HCT116 (cell line): ENCODE data around the gene FAM229A. TPM values are rescaled to one million over a fixed set of nuclear protein-coding genes. Genes with fewer than 3 reads are reported as not detected.

Experiments used
- ATAC-seq: fragments of 200-7000 bp; cut with Tn5 transposase; 2 replicates; pipeline ENCODE4 v1.9.1; 2020; ENCODE audit warnings: mild to moderate bottlenecking, moderate library complexity
- BruUV-seq: library from RNA; stranded (reverse); fragments of 400-500 nt; replicated peaks from 2 replicates; lab custom pipeline; 2021; lab: Mats Ljungman, UMichigan
- CTCF ChIA-PET: fragments of 300-600 bp; sonication (Branson Sonifier 250); formaldehyde crosslinking; loops from one replicate; lab custom pipeline; 2021; ENCODE audit warnings: antibody characterized with exemption; lab: Charles Lee
- POLR2A ChIA-PET: fragments of 300-600, 350-600 bp; sonication (Branson Sonifier 250); formaldehyde crosslinking; loops from one replicate; lab custom pipeline; 2021; ENCODE audit warnings: antibody characterized with exemption; lab: Charles Lee
- RAD21 ChIA-PET, 2 experiments: fragments of 300-600 bp; sonication (Branson Sonifier 250); formaldehyde crosslinking; loops; one replicate each; lab custom pipeline; 2023; ENCODE audit warnings: low total read pairs in 2 of 2; ENCODE audit not compliant: uncharacterized antibody in 2 of 2, unreplicated experiment in 2 of 2, low non-redundant PET in 1 of 2; lab: Charles Lee
- DNase-seq: peaks from one replicate; pipeline ENCODE4 v3.0.0-alpha.2; 2010; ENCODE audit warnings: low read depth, low spot score
- H2AFZ ChIP-seq: fragments of 200-600 bp; shearing (Covaris generic), sonication (generic); 2 replicates; pipeline ENCODE4 v1.6.1; 2017; ENCODE audit warnings: low read depth, mixed run types, mixed read lengths, antibody characterized with exemption, low read length; ENCODE audit not compliant: poor library complexity, severe bottlenecking
- H3K27ac ChIP-seq: 2 replicates; pipeline ENCODE4 v1.5.1; 2012; ENCODE audit warnings: low read depth, low read length
- H3K27me3 ChIP-seq: fragments of 200-600 bp; sonication (generic); 2 replicates; pipeline ENCODE4 v1.6.1; 2016; ENCODE audit warnings: mixed run types, low read length, mixed read lengths; ENCODE audit not compliant: insufficient read depth
- H3K36me3 ChIP-seq, 2 experiments: fragments of 200-500 bp in 1 of 2; fragments of 200-600 bp in 1 of 2; sonication (Bioruptor generic) in 1 of 2; sonication (generic) in 1 of 2; 2 replicates each; pipeline versions ENCODE4 v1.5.1 to v1.6.1; 2014 to 2016; ENCODE audit warnings: low read length in 2 of 2, inconsistent platforms in 1 of 2, mixed read lengths in 1 of 2, mixed run types in 1 of 2; ENCODE audit not compliant: insufficient read depth in 2 of 2, control insufficient read depth in 1 of 2
- H3K4me1 ChIP-seq, 2 experiments: fragments of 200-600 bp in 1 of 2; sonication (generic) in 1 of 2; 2 replicates each; pipeline versions ENCODE4 v1.5.1 to v1.6.1; 2012 to 2017; ENCODE audit warnings: low read length in 2 of 2, inconsistent platforms in 1 of 2, mild to moderate bottlenecking in 1 of 2, mixed read lengths in 1 of 2, mixed run types in 1 of 2, moderate library complexity in 1 of 2; ENCODE audit not compliant: insufficient read depth in 2 of 2, control insufficient read depth in 1 of 2
- H3K4me2 ChIP-seq: fragments of 200-600 bp; sonication (generic); 2 replicates; pipeline ENCODE4 v1.6.1; 2017; ENCODE audit warnings: mixed run types, low read length, mixed read lengths
- H3K4me3 ChIP-seq, 2 experiments: fragments of 200-600 bp in 1 of 2; sonication (generic) in 1 of 2; replicated peaks in 1 of 2; 2 replicates each; pipeline ENCODE4 v1.5.1; 2011 to 2016; ENCODE audit warnings: low read length in 2 of 2, control low read depth in 1 of 2, low read depth in 1 of 2, mild to moderate bottlenecking in 1 of 2, mixed read lengths in 1 of 2, mixed run types in 1 of 2
- H3K79me2 ChIP-seq: fragments of 200-600 bp; sonication (generic); 2 replicates; pipeline ENCODE4 v1.6.1; 2017; ENCODE audit warnings: mild to moderate bottlenecking, mixed run types, low read length, moderate library complexity, mixed read lengths; ENCODE audit not compliant: insufficient read depth
- H3K9ac ChIP-seq: fragments of 200-600 bp; sonication (generic); 2 replicates; pipeline ENCODE4 v1.6.1; 2016; ENCODE audit warnings: low read length, mixed read lengths
- H3K9me2 ChIP-seq: fragments of 200-600 bp; sonication (generic), shearing (Covaris generic); 2 replicates; pipeline ENCODE4 v1.6.1; 2017; ENCODE audit warnings: mixed run types, mild to moderate bottlenecking, moderate library complexity; ENCODE audit not compliant: insufficient read depth
- H3K9me3 ChIP-seq, 2 experiments: fragments of 200-500 bp in 1 of 2; fragments of 200-600 bp in 1 of 2; sonication (Bioruptor generic) in 1 of 2; sonication (generic) in 1 of 2; 2 replicates each; pipeline ENCODE4 v1.6.1; 2014 to 2017; ENCODE audit warnings: low read length in 2 of 2, mixed read lengths in 2 of 2, inconsistent platforms in 1 of 2, low read depth in 1 of 2, mild to moderate bottlenecking in 1 of 2, mixed run types in 1 of 2, moderate library complexity in 1 of 2; ENCODE audit not compliant: control insufficient read depth in 1 of 2, insufficient read depth in 1 of 2
- H4K20me1 ChIP-seq: fragments of 200-600 bp; sonication (generic), shearing (Covaris generic); 2 replicates; pipeline ENCODE4 v1.6.1; 2017; ENCODE audit warnings: mixed run types, mild to moderate bottlenecking, moderate library complexity; ENCODE audit not compliant: insufficient read depth
- CBX3 ChIP-seq: IDR thresholded peaks from 2 replicates; pipeline ENCODE4 v1.6.1; 2012; ENCODE audit warnings: low read depth
- CEBPB ChIP-seq: IDR thresholded peaks from 2 replicates; pipeline ENCODE4 v1.6.1; 2012; ENCODE audit warnings: low read depth
- CTCF ChIP-seq, 3 experiments: fragments of 200-600 bp in 1 of 3; sonication (generic) in 1 of 3; IDR thresholded peaks in 2 of 3; conservative IDR thresholded peaks in 1 of 3; 2 replicates each; pipeline ENCODE4 v1.5.1; 2012 to 2017; ENCODE audit warnings: low read depth in 2 of 3, low read length in 2 of 3, antibody characterized with exemption in 1 of 3, borderline replicate concordance in 1 of 3, control low read depth in 1 of 3, mild to moderate bottlenecking in 1 of 3, mixed read lengths in 1 of 3, mixed run types in 1 of 3, moderate library complexity in 1 of 3; ENCODE audit not compliant: insufficient read depth in 1 of 3
- EGR1 ChIP-seq: IDR thresholded peaks from 2 replicates; pipeline ENCODE4 v1.6.1; 2012; ENCODE audit warnings: low read depth
- ELF1 ChIP-seq: IDR thresholded peaks from 2 replicates; pipeline ENCODE4 v1.6.1; 2012; ENCODE audit warnings: low read depth, borderline replicate concordance
- JUND ChIP-seq: IDR thresholded peaks from 2 replicates; pipeline ENCODE4 v1.6.1; 2012
- POLR2AphosphoS5 ChIP-seq: IDR thresholded peaks from 2 replicates; pipeline ENCODE4 v1.6.1; 2011; ENCODE audit warnings: mild to moderate bottlenecking, low read depth, low read length, moderate library complexity
- RAD21 ChIP-seq: IDR thresholded peaks from 2 replicates; pipeline ENCODE4 v1.6.1; 2012; ENCODE audit warnings: low read depth, mild to moderate bottlenecking
- REST ChIP-seq: IDR thresholded peaks from 2 replicates; pipeline ENCODE4 v1.6.1; 2012; ENCODE audit warnings: low read depth
- SIN3A ChIP-seq: IDR thresholded peaks from 2 replicates; pipeline ENCODE4 v1.6.1; 2012; ENCODE audit warnings: low read depth
- SP1 ChIP-seq: IDR thresholded peaks from 2 replicates; pipeline ENCODE4 v1.6.1; 2012; ENCODE audit warnings: low read depth
- SRF ChIP-seq: IDR thresholded peaks from 2 replicates; pipeline ENCODE4 v1.6.1; 2012; ENCODE audit warnings: low read depth
- ZBTB33 ChIP-seq: IDR thresholded peaks from 2 replicates; pipeline ENCODE4 v1.6.1; 2011; ENCODE audit warnings: mild to moderate bottlenecking, low read length, moderate library complexity; ENCODE audit not compliant: insufficient replicate concordance; ENCODE audit errors: extremely low read depth
- ZFX ChIP-seq: fragments of 450-650 bp; IDR thresholded peaks from 2 replicates; pipeline ENCODE4 v1.6.1; 2017
- intact Hi-C: fragments of 100-400 bp; cut with micrococcal nuclease; formaldehyde crosslinking; loops from 2 replicates; pipeline ENCODE4 v1.10.0; 2022
- total RNA-seq: library from RNA; stranded (reverse); gene quantifications from one replicate; pipeline ENCODE4 v1.2.1, GENCODE V29; 2021; ENCODE audit not compliant: unreplicated experiment

The FAM229A gene
- total RNA-seq, 1 experiment from 2014 or later: 16.1 TPM

- Histone ChIP-seq H3K27me3 (no peaks in the 10 kb centered on the region), H3K4me3 (no peak overlapping the region), H3K9me2 (no peaks in the 10 kb centered on the region), H3K9me3 (no peaks in the 10 kb centered on the region), H3K4me2 (no peak overlapping the region), H3K4me1 (no peaks in the 10 kb centered on the region), H3K36me3 (peaks cover 0 to 3% of the 10 kb centered on the region in 2 experiments; a peak in 1 of 4 replicates), H3K79me2 (no peaks in the 10 kb centered on the region), H4K20me1 (no peaks in the 10 kb centered on the region), H2AFZ (no peak overlapping the region), H3K9ac (no peak overlapping the region), H3K27ac (no peak overlapping the region)
- DNase-seq (no peak), ATAC-seq (no peak)
- BruUV-seq: no TSS peak
- ChIA-PET POLR2A (no interaction called here), RAD21 (no interaction called here), CTCF (no interaction called here)
- intact Hi-C loops: no loop called here
- TF ChIP-seq REST (no peak), RAD21 (no peak), ELF1 (no peak), EGR1 (no peak), ZBTB33 (no peak), CEBPB (no peak), SRF (no peak), SIN3A (no peak), POLR2AphosphoS5 (no peak), CBX3 (no peak), SP1 (no peak), JUND (no peak), CTCF (IDR thresholded peaks at IDR 0.05 in 2 of 3, conservative IDR thresholded peaks at IDR 0.05 in 1 of 3; ENCODE audit: borderline replicate concordance in 1 of 3, insufficient read depth in 1 of 3, low read depth in 2 of 3, low read length in 2 of 3) (no peak), ZFX (no peak)
These were observed 994 bp downstream of the FAM229A start for GRCh38 chr1:32361308-32361673.
